Suprapubic skin (tissue), 3 donors: ENCODE measurements around the gene PLAAT1.

ENCODE experiments used
- CTCF ChIP-seq, 2 donors: fragments of 200-600 bp in 1 of 2; fragments of 450-650 bp in 1 of 2; sonication (generic) in 1 of 2; IDR thresholded peaks; one replicate each; pipeline ENCODE4 v1.5.1; 2016 to 2019; ENCODE audit warnings: antibody characterized with exemption in 2 of 2, mild to moderate bottlenecking in 1 of 2, moderate library complexity in 1 of 2
- EP300 ChIP-seq: sonication (generic); formaldehyde crosslinking; IDR thresholded peaks from one replicate; pipeline ENCODE4 v1.6.1; 2017; ENCODE audit warnings: antibody characterized with exemption
- POLR2A ChIP-seq, 2 donors: fragments of 450-650 bp; IDR thresholded peaks; one replicate each; pipeline ENCODE4 v1.6.1; 2017; ENCODE audit warnings: antibody characterized with exemption in 2 of 2, mild to moderate bottlenecking in 2 of 2, moderate library complexity in 2 of 2

- TF ChIP-seq CTCF (IDR thresholded peaks at IDR 0.05) (no peak), POLR2A (IDR thresholded peaks at IDR 0.05) (no peak), EP300 (no peak)
These were observed 70.1 kb downstream of the PLAAT1 start for GRCh38 chr3:193310914-193311723.
